Chondrocyte (in vitro differentiated cells): ENCODE results near the gene WSB1. TPM values are rescaled to one million over a fixed set of nuclear protein-coding genes. Genes with fewer than 3 reads are reported as not detected.
A peak's percentile ranks its signal among the peaks of the same experiment; 100 is the strongest.

ENCODE experiments used
- DNase-seq: peaks from one replicate; pipeline ENCODE4 v3.0.0; 2021; ENCODE audit warnings: mixed read lengths, low spot score
- H3K27ac Mint-ChIP-seq: one replicate; pipeline ENCODE4 v1.8.0; 2021; ENCODE audit warnings: mild to moderate bottlenecking, moderate library complexity, mixed read lengths; ENCODE audit not compliant: unreplicated experiment
- H3K27me3 Mint-ChIP-seq: 2 replicates; pipeline ENCODE4 v1.8.0; 2021; ENCODE audit warnings: low read depth, mixed read lengths
- H3K36me3 Mint-ChIP-seq: 2 replicates; pipeline ENCODE4 v1.8.0; 2021; ENCODE audit warnings: low read depth, mixed read lengths
- H3K4me1 Mint-ChIP-seq: 2 replicates; pipeline ENCODE4 v1.8.0; 2021; ENCODE audit warnings: low read depth, mild to moderate bottlenecking, mixed read lengths
- H3K4me3 Mint-ChIP-seq: one replicate; pipeline ENCODE4 v1.8.0; 2021; ENCODE audit warnings: mild to moderate bottlenecking, moderate library complexity, mixed read lengths; ENCODE audit not compliant: unreplicated experiment
- H3K9me3 Mint-ChIP-seq: 2 replicates; pipeline ENCODE4 v1.8.0; 2021; ENCODE audit warnings: low read depth, mixed read lengths
- CTCF ChIP-seq: fragments of 200-600 bp; sonication (generic); IDR thresholded peaks from 2 replicates; pipeline ENCODE4 v1.5.0; 2021; ENCODE audit warnings: antibody characterized with exemption, mild to moderate bottlenecking, moderate library complexity
- total RNA-seq: library from RNA; stranded (reverse); gene quantifications from 3 replicates; pipeline ENCODE4 v1.2.1, GENCODE V29; 2021

The WSB1 gene
- total RNA-seq, 1 donor from 2014 or later, result 218 TPM

- H3K27ac Mint-ChIP-seq, result no peak overlapping the region
- no peak for DNase-seq
- H3K27me3 Mint-ChIP-seq, result peaks cover 6% of the 10 kb centered on the region
- peaks cover 28% of the 10 kb centered on the region for H3K4me1 Mint-ChIP-seq
- TF ChIP-seq CTCF, result no peak
- no peak overlapping the region for H3K4me3 Mint-ChIP-seq
- no peaks in the 10 kb centered on the region for H3K36me3 Mint-ChIP-seq
- no peaks in the 10 kb centered on the region for H3K9me3 Mint-ChIP-seq
These were observed 34.6 kb upstream of the WSB1 start for GRCh38 chr17:27259356-27259755.

- no peak for DNase-seq
- Mint-ChIP-seq H3K36me3 (no peaks in the 10 kb centered on the region), H3K9me3 (no peaks in the 10 kb centered on the region), H3K27me3 (peaks cover 11% of the 10 kb centered on the region), H3K4me1 (peaks cover 11% of the 10 kb centered on the region), H3K27ac (peak overlapping the region; percentile 60), H3K4me3 (no peak overlapping the region)
- no peak for TF ChIP-seq CTCF
These were observed 30.5 kb upstream of the WSB1 start for GRCh38 chr17:27263386-27263785.

GRCh38 chr17:27264068-27264812 is 29.7 kb upstream of the WSB1 start:
- Mint-ChIP-seq H3K4me1 (peaks cover 11% of the 10 kb centered on the region), H3K4me3 (no peak overlapping the region)
- TF ChIP-seq CTCF, result no peak

GRCh38 chr17:27265333-27265732 is 28.6 kb upstream of the WSB1 start:
- no peak for DNase-seq
- peaks cover 11% of the 10 kb centered on the region for H3K4me1 Mint-ChIP-seq
- no peaks in the 10 kb centered on the region for H3K9me3 Mint-ChIP-seq
- no peak overlapping the region for H3K4me3 Mint-ChIP-seq
- H3K27me3 Mint-ChIP-seq, result peaks cover 25% of the 10 kb centered on the region
- H3K27ac Mint-ChIP-seq, result no peak overlapping the region
- TF ChIP-seq CTCF, result no peak
- no peaks in the 10 kb centered on the region for H3K36me3 Mint-ChIP-seq

More at GRCh38 chr17:27264068-27264812, 29.7 kb upstream of the WSB1 start:
- Mint-ChIP-seq H3K9me3 (no peaks in the 10 kb centered on the region), H3K27ac (no peak overlapping the region), H3K36me3 (no peaks in the 10 kb centered on the region), H3K27me3 (peaks cover 17% of the 10 kb centered on the region)
- no peak for DNase-seq

- H3K4me3 Mint-ChIP-seq, result no peak overlapping the region
- H3K27ac Mint-ChIP-seq, result no peak overlapping the region
- TF ChIP-seq CTCF, result no peak
- no peaks in the 10 kb centered on the region for H3K9me3 Mint-ChIP-seq
- H3K4me1 Mint-ChIP-seq, result peaks cover 14% of the 10 kb centered on the region
- peaks cover 27% of the 10 kb centered on the region for H3K27me3 Mint-ChIP-seq
- DNase-seq, result no peak
- H3K36me3 Mint-ChIP-seq, result no peaks in the 10 kb centered on the region
These were observed 27.7 kb upstream of the WSB1 start for GRCh38 chr17:27266228-27266627.
